HS-5 (cell line): Measurements from ENCODE around the gene GTF2H2C.
"Not testable (repeated sequence)": the region's sequence is repeated elsewhere in the genome, so short reads cannot be mapped to it uniquely, and the experiment has no call there.

Experiments used
- DNase-seq: peaks from one replicate; pipeline ENCODE4 v3.0.0-alpha.2; 2012; ENCODE audit warnings: low read depth

The GTF2H2C gene

GRCh38 chr5:69559908-69560330, at the start of gene GTF2H2C:
GTF2H2C (plus strand) TSS chr5:69560191; CDS start chr5:69565133, 4,942 bp downstream.
- peak; percentile 35 for DNase-seq

- no peak for DNase-seq
Measured at GRCh38 chr5:69510694-69511093, 49.3 kb upstream of the GTF2H2C start.

- DNase-seq: peak; percentile 61
Measured at GRCh38 chr5:69512740-69513260, 47.2 kb upstream of the GTF2H2C start.

- DNase-seq: not testable (repeated sequence)
Measured at GRCh38 chr5:69515570-69515969, 44.4 kb upstream of the GTF2H2C start.

GRCh38 chr5:69516769-69517168, 43.2 kb upstream of the GTF2H2C start:
- DNase-seq: no peak

- DNase-seq: no peak
Measured at GRCh38 chr5:69517763-69518212, 42.2 kb upstream of the GTF2H2C start.

GRCh38 chr5:69519285-69519684, 40.7 kb upstream of the GTF2H2C start:
- DNase-seq: no peak

GRCh38 chr5:69522035-69522434, 38.0 kb upstream of the GTF2H2C start:
- DNase-seq: no peak

- no peak for DNase-seq
Measured at GRCh38 chr5:69525490-69525889, 34.5 kb upstream of the GTF2H2C start.

- DNase-seq: no peak
Measured at GRCh38 chr5:69526660-69527059, 33.3 kb upstream of the GTF2H2C start.

- no peak for DNase-seq
Measured at GRCh38 chr5:69527128-69527770, 32.7 kb upstream of the GTF2H2C start.

GRCh38 chr5:69528035-69528434, 32.0 kb upstream of the GTF2H2C start:
- DNase-seq: no peak

- DNase-seq: no peak
Measured at GRCh38 chr5:69528609-69529008, 31.4 kb upstream of the GTF2H2C start.

- DNase-seq: no peak
Measured at GRCh38 chr5:69530561-69531405, 29.2 kb upstream of the GTF2H2C start.

- DNase-seq: no peak
Measured at GRCh38 chr5:69531406-69531801, 28.6 kb upstream of the GTF2H2C start.

GRCh38 chr5:69537911-69538310, 22.1 kb upstream of the GTF2H2C start:
- not testable (repeated sequence) for DNase-seq

- DNase-seq: not testable (repeated sequence)
Measured at GRCh38 chr5:69538735-69539134, 21.3 kb upstream of the GTF2H2C start.

GRCh38 chr5:69541347-69541746, 18.6 kb upstream of the GTF2H2C start:
- DNase-seq: not testable (repeated sequence)

GRCh38 chr5:69542838-69543618, 17.0 kb upstream of the GTF2H2C start:
- DNase-seq: not testable (repeated sequence)

GRCh38 chr5:69544602-69545001, 15.4 kb upstream of the GTF2H2C start:
- DNase-seq: not testable (repeated sequence)

GRCh38 chr5:69560587-69561431, 818 bp downstream of the GTF2H2C start:
- not testable (repeated sequence) for DNase-seq
